ENCODE results near the gene ATAD3B.

GRCh38 chr1:1432274-1432950, 39.2 kb upstream of the ATAD3B start:
- TF ChIP-seq POLR2AphosphoS5 (IDR thresholded peaks at IDR 0.05; ENCODE audit: borderline replicate concordance, low read depth, low read length) (no peak), FOXP2 (optimal IDR thresholded peaks at IDR 0.05; ENCODE audit: control extremely low read depth, extremely low read length, insufficient read depth) (no peak)
